Measurements from ENCODE around the gene PDE4B.
"Not testable (repeated sequence)": the region's sequence is repeated elsewhere in the genome, so short reads cannot be mapped to it uniquely, and the experiment has no call there.

PDE4B gene

DNA sequence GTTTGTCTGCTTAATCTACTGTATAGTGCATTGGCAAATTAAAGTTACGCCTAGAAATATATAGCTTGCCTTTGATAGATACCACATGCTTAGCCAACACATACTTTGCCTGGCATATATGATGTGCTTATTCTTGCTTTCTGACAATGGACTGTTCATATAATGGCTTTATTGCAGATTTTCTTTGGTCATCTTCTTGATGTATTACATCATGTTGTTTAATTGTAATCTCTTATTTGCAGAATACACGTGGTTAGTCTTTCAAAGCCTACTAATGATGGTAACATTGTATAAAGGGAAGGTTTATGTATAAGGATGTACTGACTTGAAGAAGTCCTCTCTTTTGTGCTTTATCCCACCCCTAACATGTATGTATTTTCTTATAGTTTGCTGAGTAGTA is 201.5 kb downstream of the PDE4B start:
- no peak for DNase-seq (ENCODE audit: low spot score)

DNA sequence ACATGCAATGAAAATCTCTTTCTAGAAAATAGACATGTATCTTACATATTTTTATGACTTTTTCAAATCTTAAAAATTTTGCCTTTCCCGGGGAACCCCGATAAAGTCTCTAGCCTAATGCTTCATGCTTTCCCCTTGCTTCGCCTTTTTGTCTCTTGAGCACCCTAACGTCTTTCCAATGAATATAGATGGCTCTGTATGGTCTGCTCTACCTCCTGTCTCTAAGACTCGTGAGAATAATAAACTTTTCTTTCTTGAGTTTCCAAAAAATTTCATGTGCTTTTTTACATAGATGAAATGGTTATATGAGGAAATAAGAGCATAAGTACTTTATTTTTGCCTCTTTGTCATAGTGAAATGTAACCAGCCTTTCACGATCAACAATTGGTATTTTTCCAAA is 202.6 kb downstream of the PDE4B start:
- no peak for DNase-seq (ENCODE audit: low spot score)

DNA sequence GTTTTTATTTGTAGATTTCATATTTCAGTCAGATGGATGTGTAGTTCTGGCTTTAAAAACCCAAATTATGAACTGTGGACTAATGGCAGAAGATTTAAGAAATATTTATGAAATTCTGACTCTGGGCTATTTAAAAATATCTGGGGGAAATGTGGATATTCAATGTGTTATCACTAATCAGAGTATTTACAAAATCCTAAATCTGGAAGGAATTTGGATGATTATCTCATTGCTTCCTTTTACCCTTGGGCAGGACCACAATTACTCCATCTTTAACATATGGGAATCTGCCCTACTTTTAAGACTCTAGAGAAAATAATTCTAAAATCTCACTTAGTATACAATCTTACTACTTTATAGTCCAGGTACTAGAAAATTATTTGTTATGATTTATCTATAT is 203.2 kb downstream of the PDE4B start:
- DNase-seq (ENCODE audit: low spot score), result no peak

DNA sequence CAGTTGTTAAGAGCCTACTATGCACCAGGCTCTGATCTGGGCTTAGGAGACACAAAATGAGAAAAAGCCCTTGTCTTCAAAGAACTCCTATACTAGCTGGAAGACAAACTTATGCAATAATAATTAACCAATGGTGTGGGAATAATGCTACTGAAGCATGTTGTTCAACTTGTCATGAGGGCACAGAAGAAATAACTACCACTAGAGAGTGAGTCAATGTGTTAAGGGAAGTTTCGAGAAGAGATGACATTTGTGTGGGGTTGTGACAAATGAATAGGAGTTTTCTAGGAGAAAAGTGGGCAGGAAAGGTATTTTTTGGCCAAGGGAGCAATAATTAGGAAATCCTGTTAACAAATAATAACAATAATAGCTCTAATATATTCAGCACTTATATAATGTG is 205.0 kb downstream of the PDE4B start:
- no peak for DNase-seq (ENCODE audit: low spot score)

DNA sequence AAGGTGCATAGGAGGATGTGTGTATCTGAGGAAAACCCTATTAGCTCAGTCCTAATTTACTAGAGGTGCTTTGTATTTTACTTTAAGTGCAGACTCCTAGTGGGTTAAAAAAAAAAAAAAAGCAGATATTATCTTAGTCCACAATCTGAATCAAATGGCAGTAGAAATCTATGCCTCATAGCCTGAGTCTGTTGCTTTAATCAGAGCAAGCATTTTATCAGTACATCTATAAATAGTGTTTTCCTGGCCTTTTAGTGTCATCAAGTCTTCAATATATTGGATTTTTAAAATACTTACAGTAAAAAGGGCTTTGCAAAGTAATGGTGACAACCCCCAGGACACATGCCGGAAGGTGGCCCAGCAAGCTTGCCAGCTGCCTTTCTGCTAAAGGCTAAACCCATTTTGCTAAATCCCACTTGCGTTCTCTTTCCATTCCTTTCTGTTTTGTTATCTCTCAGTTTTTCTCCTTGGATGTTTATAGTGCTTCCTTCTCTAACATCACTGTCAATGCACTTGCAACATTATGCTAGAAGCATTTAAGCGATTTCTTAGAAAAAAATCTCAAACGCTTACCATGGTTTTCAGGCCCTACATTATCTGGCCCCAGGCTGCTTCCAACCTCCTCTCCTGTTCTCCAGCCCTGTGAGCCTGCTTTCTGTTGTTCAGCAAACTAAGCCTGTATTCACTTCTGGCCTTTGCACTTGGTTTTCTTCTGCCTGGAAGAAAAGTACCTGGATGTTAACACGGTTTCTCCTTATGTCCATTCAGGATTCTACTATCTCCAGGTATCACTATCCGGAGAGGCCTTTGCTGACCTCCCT is 206.3 kb downstream of the PDE4B start:
- no peak for DNase-seq (ENCODE audit: low spot score)

DNA sequence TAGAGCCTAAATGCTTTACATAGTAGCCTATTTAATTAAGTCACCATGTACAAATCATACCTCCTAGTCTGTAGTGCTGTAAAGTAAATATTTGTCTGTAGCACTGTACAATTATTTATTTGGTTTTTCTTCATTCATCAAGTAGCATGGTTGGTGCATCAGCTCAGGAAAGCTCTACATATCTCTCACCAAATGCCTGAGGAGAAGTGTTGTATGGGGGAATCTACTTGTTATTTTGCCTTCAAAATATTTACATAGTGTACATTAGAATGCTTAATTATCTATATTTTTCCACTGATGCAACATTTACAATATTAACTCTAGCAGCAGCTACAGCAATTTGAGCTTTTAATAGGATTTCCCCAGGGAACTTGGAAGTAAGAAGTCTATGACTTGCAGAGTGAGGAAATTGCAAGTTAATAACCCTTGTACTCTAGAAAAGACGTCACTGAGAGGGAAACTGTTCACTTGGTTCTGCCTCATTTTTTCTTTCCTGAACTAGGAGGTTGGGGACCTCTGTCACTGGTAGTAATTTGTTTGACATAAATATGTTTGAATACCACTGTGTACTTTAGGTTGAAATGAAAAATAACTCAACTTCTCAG is 207.4 kb downstream of the PDE4B start:
- no peak for DNase-seq (ENCODE audit: low spot score)

DNA sequence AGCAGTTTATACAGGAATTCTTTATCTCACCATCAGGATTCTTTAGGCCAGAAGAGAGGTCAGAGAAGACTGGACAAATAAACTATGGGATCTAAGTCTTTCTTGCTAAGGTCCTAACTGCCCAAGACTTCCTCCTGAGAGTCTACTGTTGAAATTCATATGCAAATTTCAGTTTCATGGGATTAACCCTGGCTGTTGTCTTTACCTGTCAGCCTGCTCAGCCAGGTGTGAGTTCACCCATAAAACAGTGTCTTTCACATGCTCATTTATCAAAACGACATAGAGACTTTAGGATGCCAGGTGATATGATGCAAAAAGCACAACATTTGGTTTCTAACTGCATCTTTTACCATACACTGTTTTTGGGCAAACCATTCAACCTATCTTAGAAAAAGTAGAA is 211.0 kb downstream of the PDE4B start:
- no peak for DNase-seq (ENCODE audit: low spot score)

DNA sequence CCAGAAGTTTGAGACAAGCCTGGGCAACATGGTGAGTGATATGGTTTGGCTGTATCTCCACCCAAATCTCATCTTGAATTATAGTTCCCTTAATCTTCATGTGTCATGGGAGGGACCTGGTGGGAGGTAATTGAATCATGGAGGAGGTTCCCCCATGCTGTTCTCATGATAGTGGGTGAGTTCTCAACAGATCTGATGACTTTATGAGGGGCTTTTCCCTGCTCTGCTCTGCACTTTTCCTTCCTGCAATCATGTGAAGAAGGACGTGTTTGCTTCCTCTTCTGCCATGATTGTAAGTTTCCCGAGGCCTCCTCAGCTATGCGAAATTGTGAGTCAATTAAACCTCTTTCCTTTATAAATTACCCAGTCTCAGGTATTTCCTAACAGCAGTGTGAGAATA is 213.8 kb downstream of the PDE4B start:
- DNase-seq (ENCODE audit: low spot score), result not testable (repeated sequence)

DNA sequence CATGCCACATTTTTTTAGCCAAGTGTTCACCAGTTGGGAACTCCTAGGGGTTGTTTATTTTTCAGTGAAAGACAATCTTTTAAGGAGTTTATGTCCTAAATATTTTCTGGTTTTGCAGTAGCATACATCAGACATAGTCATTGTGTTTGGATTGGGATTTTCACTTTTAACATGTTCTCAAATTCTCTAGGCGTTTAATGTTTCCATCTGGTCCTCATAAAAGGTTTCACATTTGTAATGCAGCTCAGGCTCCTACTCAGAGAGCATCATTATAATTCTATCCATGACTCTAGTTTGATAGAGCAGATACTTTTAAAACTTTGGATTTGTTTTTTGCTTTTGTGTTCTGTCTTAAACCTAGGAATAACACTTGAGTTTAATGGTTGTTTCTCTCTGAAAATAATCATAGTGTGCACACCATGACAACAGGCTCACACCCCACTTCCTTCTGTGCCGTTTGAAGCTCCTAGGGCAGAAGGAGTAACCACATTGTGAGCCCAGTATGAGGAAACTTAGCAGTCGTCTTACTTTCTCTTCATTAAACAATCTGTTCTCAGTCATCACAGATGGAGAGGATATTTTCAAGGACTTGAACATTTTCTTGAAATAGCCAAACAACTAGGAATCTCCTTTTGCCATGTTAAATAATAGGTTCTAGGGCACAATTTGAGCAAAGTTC is 219.6 kb downstream of the PDE4B start:
- DNase-seq (ENCODE audit: low spot score), result no peak

DNA sequence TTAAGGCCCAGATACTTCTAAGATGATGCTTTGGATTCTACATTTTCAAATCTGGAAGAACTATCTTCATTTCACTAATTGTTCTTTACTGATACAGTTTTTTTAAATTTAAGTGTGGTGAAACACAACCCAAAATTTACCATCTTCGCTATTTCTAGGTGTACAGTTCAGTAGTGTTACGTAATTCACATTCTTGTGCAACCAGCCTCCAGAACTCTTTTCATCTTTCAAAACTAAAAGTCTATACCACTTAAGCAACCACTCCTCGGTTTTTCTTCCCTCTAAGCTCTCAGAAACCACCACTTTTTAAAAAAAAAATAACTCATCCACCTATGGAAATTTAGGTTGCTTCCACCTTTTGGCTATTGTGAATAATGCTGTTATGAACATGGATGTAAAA is 220.7 kb downstream of the PDE4B start:
- DNase-seq (ENCODE audit: low spot score), result no peak

DNA sequence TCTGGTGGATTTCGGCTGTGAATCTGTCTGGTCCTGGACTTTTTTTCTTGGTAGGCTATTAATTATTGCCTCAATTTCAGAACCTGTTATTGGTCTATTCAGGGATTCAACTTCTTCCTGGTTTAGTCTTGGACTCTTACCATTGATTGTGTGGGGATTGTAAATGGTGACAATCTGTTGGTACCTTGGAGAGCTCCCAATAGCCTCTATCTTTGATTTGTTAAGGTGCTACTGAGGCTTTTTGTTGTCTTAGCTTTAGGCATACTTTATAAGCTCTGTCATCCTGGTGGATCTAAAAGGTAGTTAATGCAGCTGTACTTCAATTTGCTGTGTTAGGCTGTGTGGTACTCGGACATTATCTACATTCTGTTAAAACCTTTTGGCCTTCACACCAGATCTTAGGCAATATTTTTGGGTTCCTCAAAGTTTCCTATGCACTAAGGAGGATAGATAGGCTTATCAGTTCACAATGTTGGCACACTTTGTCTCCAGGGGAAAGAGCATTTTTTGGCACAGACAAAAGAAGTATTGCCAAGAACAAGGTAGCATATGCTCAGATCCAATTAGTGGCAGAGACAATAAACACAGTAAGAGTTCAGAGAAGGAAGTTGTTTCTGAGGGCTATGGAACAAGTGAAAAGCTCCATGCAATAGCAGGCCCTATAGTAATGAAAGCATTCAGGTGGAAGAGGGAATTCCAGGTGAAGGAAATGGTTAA is 230.4 kb downstream of the PDE4B start:
- no peak for DNase-seq (ENCODE audit: low spot score)

DNA sequence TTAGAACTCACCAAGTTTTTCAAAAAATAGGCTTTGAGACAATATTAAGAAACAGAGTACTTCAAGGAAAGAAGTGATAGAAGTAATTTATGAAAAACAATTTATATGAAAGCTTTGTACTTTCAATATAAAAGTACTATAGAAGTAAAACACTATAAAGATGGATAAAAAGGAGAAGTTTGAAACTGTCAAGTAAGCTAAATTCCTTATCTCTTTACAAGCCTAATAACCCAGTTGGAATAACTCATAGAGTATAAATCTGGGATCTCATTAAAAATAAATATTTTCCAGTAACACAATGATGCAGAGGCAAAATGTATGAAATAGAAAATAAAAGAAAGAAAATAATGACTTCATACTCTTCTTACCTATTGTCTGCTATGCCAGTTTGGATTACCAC is 232.5 kb downstream of the PDE4B start:
- no peak for DNase-seq (ENCODE audit: low spot score)

DNA sequence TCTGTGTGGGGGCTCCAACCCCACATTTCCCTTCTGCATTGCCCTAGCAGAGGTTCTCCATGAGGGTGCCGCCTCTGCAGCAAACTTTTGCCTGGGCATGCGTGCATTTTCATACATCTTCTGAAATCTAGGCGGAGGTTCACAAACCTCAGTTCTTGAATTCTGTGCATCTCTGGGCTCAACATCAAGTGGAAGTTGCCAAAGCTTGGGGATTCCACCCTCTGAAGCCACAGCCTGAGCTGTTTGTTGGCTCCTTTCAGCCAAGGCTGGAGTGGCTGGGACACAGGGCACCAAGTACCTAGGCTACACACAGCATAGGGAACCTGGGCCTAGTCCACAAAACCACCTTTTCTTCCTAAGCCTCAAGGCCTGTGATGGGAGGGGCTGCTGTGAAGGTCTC is 235.3 kb downstream of the PDE4B start:
- DNase-seq (ENCODE audit: low spot score), result no peak

DNA sequence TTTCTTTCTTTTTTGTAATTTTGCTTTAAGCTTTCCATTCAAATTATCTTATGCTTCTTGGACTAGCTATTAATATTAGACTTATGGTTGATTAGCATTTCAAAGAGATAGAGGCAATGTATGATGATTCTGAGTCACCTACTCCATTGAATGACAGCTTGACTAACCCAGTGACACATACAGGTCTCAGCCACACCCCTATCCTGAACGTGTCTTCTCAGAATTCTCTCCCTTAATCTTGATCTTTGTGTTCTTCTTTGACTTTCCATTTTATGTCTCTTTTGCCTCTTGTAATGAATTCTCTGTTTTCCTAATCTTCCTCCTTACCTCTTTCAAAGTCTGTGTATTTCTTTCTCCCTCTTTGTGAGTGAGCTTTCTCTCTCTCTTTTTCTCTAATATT is 241.1 kb downstream of the PDE4B start:
- DNase-seq (ENCODE audit: low spot score), result no peak

DNA sequence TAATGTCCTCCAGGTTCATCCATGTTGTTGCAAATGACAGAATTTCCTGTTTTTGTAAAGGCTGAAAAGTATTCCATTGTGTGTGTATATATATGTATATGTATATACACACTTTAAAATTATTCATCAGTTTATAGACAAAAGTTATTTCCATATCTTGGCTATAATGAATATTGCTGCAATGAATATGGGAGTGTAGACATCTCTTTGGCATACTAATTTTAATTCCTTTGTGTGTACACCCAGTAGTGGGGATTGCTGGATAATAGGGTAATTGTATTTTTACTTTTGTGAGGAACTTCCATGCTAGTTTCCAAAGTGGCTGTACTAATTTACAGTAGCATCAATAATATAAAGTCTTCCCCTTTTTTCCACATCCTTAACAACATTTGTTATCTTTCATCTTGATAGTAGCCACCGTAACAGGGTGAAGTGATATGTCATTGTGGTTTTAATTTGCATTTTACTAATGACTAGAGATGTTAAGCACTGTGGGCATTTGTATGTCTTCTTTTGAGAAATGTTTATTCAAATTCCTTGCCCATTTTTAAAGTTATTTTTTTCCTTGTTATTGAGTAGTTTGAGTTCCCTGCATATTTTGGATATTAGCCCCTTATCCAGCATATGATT is 243.0 kb downstream of the PDE4B start:
- DNase-seq (ENCODE audit: low spot score), result no peak

DNA sequence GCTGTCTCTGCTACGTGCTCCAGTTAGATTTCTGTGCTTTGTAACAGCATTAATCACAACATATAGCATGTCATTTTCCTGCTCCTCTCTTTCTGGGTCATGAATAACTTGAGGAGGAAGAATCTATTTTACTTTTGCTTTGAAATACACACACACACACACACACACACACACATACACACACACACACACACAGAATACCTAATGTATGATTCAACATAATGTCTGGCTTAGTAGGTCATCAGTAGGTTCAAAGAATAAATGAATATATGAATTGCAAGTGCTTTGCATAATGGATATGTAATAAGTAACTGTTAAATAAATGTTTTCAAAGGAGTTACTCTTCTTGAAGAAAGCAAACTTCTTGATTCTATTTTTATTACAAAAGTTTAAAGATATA is 249.0 kb downstream of the PDE4B start:
- no peak for DNase-seq (ENCODE audit: low spot score)

DNA sequence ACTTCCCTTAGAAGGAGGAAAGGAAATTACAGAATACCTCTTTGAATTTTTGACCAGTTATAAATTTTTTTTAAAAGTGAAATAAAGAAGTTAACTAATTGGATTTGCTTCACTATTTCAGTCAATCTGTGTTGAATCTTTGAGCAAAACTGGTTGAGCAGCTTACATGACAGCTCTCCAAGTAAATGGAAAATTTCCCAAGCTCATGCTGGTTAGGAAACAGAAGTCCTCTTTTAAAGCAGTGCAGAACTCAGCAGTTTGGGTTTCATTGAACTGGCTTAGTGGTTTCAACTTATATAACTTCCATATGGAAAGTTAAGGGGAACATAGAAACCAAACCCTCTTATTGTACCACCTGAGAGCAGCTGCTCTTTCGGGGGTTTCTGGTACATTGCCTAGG is 250.5 kb downstream of the PDE4B start:
- no peak for DNase-seq (ENCODE audit: low spot score)

DNA sequence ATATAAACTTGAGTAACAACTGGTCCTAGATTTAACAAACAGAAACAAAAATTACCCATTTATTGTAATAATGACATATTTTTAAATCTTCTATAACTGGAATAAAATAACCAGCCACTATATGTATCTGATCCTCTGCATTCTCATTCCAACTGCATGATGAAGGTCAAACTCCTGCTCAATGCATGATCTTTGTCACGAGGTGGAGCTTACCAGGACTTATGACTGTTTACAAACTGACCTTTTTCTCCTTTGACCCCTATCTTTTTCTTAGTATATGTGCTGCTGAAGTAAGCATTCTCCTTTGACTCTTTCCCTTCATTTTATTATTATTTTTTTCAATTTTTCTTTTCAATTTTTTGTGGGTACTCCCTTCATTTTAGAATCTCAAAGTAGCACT is 252.2 kb downstream of the PDE4B start:
- no peak for DNase-seq (ENCODE audit: low spot score)

DNA sequence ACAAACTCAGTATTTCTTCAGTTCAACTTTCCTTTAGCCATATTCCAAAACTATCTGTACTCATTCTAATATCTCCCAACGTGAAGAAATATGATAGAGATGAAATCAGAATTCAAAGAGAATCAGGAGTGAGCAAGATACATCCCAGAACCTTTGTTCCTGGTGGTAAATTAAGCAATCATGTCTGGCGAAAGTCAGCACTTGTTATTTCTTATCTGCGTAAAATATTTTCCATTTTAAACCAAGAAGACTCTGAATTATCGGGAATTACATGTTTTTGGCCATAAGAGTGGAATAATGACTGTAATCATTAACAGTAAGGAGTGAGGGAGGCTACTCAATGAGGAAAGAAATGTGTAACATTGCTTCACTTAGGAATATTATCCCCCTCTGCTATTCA is 253.7 kb downstream of the PDE4B start:
- no peak for DNase-seq (ENCODE audit: low spot score)

DNA sequence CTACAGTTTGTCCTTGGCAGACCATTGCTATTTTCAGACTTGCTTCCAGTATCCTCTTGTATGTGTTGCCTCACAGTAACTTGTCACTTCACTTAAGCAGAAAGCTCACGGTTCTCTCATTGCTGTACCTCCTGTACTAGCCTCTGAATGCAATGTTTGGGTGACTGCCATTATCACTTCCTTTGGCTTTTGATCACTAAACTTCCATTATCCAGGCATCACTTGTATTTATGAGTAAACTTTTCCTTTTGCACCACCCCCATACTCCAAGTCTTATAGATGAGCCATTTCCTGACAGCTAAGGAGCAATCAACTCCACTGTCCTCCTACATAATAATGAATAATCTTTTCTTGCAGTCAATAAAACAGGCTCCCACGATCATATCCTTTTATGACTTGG is 255.3 kb downstream of the PDE4B start:
- DNase-seq (ENCODE audit: low spot score), result no peak

DNA sequence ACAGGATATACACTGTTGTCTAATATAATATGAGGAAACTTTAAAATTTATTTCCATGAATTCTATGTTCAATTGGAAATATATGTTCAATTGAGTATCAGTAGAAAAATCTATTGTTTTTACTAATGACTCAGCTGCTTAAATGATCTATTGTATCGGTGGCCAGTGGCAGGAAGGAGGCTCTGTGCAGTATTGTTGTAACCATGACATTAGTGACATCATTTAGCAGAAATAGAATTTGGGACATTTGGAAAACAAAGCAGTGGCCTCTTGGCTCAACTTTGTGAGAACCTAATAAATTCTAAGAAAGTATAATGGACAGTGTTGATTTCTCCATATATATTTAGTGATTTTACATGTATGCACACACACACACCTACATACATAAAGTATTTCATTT is 257.4 kb downstream of the PDE4B start:
- DNase-seq (ENCODE audit: low spot score), result no peak

DNA sequence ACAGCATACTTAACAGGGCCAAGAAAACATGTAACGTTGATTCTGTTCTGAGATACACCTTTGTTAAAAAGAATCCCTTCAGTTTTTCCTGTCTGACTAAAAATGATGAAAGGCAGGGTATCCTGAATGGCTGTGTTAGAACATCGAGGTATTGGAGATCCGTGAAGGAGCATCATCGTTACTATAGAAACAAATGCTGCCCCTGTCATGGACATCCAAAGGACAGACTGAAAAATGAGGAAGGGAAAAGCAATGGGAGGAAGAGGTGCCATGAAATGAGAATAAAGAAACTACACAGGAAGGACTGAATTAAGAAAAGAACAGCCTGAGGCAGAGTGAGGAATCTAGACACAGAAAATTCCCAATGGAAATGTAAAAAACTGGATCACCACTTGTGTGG is 257.9 kb downstream of the PDE4B start:
- no peak for DNase-seq (ENCODE audit: low spot score)

All from CD4-positive, alpha-beta T cell treated with Interleukin-6 at 100 ng/mL for 8 hours (primary cell).